ENCODE measurements around the gene CDH24. TPM values are rescaled to one million over a fixed set of nuclear protein-coding genes. Genes with fewer than 3 reads are reported as not detected.

Gene CDH24
- total RNA-seq, 1 donor from 2014 or later, result 9.4 TPM

DNA sequence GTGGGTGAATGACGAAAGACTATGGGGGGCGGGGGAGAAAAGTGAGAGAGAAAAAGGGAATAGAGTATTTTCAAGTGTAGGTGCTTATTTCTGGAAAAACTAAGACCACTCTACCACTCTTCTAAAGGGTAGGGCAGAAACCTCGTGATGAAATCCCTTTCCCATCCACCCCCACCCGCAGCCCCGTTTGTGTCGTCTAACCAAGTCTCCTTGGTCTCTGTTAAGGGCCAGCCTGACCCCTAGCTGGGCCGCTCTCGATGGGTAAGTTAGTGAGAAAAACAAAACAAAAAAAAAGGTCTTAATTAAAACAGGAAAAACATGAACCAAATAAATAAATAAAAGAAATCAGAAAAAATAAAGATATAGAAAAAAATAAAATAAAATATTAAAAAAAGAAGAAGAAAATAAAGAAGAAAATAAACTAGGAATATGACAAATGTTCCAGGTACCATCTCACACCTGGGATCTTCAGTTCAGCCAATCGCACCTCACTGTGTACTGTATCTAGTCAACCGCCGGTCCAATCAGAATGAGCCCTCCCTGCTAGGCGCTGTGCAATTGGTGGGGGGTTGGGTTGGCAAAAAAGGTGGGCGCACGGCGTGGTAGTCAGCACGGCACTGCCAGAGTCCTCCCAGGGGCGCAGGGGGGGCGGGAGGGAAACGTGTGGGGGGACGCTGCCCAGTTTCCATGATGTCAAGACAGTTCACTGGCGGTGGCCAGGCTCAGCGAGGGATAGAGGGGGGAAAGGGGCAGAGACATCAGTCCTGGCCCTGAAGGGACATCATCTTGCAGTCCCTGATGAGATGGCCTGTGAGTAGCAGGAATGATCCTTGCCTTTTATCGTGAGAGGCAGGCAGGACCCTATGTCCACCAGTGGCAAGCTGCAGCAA, 9.8 kb upstream of the CDH24 start:
- DNase-seq (ENCODE audit: low spot score in 2 of 2), result peak in 1 of 2 donors; percentile 3
- FAIRE-seq, result no peak

DNA sequence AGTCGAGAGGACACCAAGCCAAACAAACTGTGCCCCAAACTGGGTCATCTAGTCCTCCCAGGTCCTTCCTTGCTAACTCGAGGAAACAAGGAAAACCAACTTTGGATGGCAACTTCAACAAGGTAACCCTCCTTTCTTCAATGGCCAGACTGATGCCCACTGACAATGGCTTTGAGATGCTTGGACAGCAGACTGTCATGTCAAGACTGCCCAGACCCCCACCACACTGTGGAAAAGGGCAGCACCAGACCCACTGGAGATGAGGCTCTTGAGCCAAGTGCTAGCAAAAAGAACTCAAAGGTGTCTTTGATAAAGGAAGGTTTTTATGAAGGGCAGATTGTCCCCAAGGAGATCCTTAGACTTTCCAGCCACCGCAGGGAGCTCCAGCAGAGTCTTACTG, 9.0 kb upstream of the CDH24 start:
- peak in 1 of 2 donors; percentile 2 for DNase-seq (ENCODE audit: low spot score in 2 of 2)
- FAIRE-seq, result no peak

DNA sequence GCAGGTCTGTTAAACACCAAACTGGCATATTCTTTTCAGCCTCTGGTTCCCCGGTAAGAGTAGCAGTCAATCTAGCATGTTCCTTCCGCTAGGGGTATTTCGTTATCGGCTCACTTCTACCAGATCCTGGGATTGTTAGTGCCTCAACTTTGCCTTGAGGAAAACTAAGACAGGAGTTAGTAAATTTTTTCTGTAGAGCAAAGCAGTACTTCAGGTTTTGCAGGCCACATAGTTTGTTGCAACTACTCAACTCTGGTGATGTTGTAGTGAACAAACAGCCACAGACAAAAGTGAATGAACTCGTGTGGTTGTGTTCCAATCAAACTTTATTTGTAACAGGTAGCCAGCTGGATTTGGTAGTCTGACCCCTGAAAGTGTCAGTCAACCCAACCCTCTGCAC, 6.3 kb upstream of the CDH24 start:
- DNase-seq (ENCODE audit: low spot score in 2 of 2) (no peak), FAIRE-seq (no peak)

DNA sequence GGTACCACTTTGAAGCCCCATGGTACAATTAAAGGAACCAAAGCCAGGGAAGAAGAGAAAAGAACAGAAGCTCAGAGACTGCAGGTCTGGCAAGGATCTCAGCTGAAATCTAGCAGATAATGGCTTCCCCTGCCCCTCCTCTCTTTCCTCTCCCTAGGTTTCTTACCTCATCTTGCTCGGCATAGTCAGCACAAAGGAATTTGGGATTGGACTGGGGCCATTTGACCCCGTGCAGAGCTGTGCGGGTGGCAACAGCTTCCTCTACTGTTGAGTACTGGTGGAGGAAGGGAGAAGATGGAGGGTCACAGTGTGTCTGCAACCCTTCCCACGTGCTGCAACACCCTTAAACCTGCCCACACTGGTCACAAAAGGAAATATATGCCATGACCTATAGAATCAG, 4.7 kb upstream of the CDH24 start:
- FAIRE-seq, result no peak
- DNase-seq (ENCODE audit: low spot score in 2 of 2), result peak in 1 of 2 donors; percentile 6

DNA sequence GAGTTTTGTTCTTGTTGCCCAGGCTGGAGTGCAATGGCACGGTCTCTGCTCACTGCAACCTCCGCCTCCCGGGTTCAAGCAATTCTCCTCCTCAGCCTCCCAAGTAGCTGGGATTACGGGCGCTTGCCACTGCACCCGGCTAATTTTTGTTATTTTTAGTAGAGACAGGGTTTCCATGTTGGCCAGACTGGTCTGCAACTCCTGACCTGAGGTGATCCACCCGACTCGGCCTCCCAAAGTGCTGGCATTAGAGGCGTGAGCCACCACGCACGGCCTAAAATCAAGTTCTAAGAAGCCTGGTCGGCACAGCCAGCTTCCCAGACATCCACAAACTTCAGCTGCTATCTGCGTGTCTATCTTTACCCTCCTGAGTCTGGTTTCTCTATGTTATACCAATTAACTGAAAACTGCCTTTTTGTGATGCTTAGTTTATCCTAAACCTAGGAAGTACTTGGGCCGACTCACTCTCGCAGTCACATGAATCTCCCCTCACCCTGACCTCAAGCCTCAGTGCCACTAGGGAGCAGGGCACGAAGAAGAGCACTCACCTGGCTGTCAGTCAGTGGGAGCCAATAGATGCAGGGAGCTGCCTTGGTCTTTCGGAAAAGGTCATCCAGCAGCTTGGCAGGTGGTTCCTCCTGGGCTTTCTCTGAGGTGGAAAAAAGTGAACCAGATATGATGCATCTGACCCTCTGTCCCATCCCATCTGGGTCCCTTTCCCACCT, 3.4 kb upstream of the CDH24 start:
- DNase-seq (ENCODE audit: low spot score in 2 of 2) (peak in 1 of 2 donors; percentile 5), FAIRE-seq (no peak)

DNA sequence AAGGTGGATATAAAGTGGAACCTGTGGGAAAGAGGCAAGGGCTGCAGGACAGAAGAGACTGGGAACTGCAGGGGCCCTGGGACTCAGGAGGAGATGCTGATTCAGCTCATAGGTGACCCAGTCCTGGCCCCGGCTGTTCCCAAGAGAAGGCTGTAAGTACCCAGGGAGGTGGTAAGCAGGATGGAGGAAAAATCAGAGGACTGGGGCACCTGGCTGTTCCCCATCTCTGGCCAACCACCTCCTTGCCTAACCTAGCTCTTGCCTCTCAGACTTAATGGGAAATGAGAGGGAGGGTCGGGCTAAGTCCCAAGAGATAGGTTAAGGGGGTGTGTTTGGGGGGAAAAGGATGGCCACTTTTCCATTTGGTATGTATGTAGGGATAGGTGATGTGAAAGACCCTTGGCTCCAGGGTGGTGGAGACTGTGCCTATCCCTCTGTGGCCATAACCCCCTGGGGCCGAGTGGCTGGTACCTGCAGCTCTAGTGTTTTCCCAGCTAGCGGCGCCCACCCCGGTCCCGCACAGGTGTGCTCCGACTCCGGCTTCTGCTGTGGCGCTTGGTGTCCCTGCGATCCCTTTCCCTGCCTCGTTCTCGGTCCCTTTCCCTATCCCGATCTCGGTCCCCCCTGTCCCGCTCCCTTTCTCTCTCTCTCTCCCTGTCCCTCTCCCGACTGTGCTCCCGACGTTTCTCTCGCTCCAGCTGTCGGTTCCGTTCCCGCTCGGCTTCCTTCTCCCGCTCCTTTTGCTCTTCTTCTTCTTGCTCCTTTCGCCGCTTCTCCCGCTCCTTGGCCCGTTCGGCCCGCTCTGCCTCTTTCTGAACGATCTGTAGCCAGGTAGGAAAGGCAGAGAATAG, 1.6 kb upstream of the CDH24 start:
- DNase-seq (ENCODE audit: low spot score in 2 of 2) (no peak), FAIRE-seq (no peak)

DNA sequence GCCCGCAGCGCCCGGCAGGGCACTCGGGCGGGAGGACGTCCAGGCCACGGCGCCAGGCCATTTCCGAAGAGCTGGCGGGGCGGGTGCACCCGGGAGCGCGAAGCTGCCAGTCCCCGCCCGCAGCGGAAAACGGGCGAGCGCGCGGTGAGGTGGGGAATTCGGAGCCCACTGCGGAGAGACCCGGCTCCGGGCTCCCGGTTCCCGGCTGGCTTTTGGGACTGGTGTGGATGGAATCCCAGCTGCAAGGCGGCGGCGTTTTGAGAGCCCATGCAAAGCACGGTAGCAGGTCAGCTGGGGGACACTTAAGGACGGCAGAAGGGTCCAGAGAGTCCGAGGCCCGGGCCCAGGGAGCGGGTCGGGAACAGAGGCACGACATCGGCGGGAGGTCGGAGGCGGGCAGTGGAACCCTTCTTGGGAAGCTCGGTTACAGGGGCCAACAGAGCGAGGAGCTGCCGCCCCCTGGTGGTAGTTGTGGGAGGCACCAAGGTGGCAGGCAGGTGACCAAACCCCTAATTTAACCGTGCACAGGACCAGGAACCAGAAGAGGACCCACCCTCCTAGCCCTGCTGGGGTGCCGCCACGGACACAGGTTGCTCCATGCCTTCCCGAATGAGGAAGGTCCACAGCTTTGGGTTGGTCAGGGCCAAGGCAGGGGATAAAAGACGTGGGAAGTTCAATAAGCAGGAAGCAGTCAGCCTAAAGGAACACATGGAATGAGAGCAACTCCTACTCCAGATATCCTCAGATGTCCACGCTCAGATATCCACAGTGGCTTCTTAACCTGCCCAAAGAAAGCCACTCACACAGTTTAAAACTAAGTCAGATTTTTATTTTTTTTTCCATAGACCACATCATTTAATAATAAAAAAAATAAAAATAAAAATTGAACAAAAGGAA, 685 bp upstream of the CDH24 start:
- FAIRE-seq (no peak), DNase-seq (ENCODE audit: low spot score in 2 of 2) (peak; percentile 92)

DNA sequence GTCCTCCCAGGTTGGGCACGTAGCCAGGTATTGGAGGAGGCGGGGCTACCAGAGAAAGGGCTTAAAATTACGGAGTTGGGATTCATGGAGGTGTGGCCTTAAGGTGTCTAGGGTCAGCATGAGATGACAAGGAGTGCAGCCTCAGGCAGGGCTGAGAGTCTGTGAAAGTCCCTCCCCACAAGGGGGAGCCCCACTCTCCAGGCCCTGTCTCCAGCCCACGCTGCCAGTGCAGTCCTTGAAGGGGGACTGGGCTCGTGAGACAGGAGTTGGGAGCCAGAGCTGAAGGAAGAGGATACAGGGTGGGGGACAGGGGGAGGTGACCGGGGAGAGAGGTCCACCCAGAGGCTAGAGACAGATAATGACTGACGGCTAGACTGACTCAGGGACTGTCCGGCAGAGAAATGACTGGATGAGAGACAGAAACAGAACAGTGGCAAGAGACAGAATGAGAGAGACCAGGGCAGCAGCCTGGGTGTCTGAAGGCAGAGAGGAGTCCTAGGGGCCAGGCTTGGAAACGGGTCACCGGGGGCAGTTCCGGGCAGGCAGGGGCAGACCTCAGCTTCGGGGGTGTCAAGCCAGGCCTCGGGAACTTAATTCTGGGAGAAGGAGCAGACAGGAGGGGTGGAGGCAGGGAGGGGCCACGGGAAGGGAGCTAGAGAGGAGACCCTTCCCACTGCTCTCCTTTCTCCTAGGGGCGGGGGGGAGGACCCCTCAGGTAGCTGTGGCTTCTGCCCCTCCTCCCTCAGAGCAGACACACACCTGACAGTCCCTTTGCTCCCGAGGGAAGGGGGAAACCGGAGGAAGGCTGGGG, 970 bp downstream of the CDH24 start:
- no peak for FAIRE-seq

DNA sequence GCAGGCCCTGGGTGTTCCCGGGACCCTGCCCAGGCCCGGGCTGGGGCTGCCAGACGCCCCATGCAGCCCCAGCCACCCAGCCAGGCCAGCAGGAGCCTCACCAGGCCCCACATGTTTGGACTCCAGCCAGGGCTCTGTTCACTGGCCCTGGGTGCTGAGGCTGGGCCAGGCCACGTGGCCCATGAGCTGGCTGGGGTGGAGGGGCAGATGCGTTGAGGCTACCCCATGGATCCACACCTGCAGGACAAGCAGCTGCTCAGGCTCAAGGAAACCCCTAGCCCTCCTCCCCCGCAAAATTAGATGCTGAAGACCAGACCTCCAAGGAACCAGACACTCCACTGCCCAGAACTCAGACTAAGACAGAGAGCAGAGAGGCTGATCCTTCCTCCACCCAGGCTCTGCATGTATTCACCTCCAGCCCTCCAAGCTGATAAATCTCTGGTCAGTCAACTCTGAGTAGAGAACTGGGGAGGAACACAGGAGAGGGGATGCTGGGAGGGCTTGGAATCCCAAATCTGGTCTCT, 1.6 kb downstream of the CDH24 start:
- FAIRE-seq (no peak), DNase-seq (ENCODE audit: low spot score in 2 of 2) (peak in 1 of 2 donors; percentile 67)

More for the DNA sequence above, 970 bp downstream of the CDH24 start:
- peak; percentile 75 to 81 for DNase-seq (ENCODE audit: low spot score in 2 of 2)

DNA sequence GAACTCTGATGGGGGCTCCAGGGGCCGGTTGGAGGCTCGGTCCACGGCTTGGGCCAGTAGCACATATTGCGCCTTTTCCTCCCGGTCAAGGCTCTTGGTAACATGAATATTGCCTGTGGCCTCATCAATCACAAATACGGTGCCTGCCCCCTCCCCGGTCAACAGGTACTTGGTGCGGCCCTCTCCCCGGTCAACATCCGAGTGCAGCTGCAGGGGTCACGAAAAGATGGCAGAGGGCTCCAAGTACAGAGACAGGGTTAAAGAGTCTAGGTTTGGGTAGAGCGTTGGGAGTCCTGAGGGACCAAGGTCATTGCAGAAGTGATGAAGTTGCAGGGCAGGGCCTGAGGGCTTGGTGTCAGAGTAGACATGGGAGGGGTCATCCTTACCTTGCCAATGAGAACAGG, 2.2 kb downstream of the CDH24 start:
- no peak for DNase-seq (ENCODE audit: low spot score in 2 of 2)
- no peak for FAIRE-seq

DNA sequence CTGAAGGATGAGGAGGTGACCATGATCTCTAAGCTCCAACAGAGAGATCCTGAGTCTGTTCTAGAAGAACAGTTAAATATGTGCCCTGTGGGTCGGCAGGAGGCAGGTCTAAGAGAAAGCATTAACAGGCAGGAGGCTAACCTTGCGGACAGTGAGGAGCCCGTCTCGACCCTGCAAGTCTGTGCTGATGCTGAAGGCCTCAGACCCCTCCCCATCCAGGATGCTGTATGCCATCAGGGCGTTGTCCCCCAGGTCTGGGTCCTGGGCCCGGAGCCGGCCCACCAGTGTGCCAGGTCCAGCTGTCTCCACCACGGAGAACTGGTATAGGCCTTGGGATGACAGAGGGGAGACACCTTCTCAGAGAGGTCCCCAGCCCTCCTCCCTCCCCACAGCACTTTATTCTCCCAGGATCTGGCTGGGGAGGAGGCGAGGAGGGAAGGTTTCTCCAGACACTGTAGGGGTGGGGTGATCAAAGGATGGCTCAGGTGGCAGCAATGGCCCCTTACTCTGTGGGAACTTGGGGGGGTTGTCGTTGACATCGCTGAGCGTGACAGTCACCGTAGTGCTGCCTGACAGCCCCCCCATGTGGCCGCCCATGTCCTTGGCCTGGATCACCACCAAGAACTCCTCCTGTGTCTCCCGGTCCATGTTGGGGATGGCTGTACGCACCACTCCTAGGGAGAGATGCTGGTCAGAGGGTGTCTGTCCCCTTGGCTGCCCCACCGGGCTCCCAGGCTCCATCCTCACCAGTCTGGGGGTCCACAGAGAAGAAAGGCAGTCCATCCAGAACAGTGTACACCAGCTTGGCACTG, 3.1 kb downstream of the CDH24 start:
- DNase-seq (ENCODE audit: low spot score in 2 of 2) (no peak), FAIRE-seq (no peak)

DNA sequence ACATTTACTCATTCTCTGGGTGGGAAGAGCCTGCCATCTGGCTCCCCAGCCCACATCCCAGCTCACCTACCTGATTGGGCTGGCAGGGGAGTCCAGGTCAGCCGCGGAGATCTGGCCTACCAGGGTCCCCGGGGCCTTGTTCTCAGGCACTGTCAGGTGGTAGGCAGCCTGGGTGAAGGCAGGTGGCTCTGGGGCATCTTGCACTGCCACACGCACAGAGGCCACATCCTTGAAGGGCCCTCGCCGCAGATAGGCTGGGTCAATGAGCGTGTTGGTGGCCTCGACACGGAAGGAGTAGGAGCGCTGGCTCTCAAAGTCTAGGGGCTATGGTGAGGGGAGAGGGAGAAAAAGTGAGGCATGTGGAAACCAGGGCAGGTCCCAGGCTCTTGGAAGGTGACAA, 3.9 kb downstream of the CDH24 start:
- no peak for FAIRE-seq

DNA sequence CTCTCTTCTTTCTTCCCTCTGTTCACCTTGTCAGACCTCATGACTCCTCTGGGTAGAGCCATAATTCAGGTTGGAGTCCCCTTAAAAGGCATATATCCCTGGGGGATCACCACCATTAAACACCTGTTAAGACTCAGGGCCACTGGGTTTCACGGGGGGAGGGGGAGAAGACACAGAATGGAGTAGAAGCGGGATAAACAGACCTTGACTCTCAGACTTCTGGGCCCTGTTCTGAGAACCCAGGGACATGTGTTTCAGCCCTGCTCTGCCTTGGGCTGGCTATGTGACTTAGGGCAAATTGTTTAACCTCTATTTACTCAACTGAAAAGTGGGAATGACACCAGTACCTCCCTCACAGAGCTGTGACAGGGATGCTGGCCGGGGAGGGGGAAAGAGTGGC, 4.6 kb downstream of the CDH24 start:
- FAIRE-seq (no peak), DNase-seq (ENCODE audit: low spot score in 2 of 2) (no peak)

More for the DNA sequence above, 3.9 kb downstream of the CDH24 start:
- no peak for DNase-seq (ENCODE audit: low spot score in 2 of 2)

DNA sequence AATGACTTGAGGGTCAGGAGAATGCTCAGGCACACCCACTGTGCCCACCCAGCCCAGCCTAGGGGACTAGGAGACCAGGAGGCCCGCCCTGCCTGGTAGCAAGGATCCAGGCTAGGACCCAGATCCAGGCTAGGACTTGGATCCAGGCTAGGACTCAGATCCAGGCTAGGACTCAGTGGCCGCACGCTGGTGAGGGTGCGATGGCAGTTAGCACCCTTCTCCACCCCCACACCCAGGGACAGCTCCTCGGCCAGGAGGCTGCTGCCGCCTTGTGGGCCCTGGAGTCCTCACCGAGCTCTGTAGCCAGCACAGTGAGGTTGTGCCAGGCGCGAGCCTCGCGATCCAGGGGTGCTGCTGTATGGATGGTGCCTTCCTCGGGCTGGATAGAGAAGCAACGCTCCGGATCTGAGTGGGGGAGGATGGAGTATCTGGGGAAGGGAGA, 5.1 kb downstream of the CDH24 start:
- DNase-seq (ENCODE audit: low spot score in 2 of 2) (peak in 1 of 2 donors; percentile 55), FAIRE-seq (no peak)

DNA sequence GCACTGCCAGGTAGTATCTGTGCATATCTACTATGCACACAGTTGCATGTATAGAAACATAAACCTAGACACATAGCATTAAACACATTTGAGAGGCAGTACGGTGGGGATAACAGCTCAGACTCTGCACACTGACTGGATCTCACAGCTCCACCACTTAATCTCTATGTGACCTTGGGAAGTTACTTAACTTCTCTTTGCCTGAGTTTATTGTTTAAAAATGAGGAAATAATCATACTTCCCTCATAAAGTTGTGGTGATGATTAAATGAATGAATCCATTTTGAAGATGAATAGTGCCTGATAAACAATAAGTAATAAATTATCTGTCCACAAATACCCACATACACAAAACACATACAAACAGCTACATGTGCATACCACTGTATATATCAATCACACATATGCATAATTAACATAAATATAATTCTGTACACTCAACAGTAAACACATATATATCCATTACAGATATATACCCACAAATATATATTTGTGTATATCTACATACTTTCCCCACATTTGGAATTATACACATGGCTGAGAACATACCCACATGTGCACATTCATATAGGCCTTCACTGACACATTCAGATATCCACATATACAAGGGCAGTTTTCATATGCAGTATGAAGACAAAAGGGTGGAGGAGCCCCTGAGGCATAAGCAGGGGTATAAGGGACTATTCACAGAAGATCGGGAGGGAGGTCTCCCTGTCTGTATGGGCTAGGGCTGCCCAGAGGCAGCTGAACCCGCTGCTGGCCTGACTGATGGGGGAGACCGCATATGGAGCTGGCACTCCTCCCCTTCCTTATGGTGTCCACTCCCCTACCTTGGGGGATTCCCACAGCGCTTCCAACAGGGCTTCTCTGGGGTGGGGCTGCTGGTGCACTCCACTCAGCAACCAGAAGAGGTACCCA, 5.9 kb downstream of the CDH24 start:
- FAIRE-seq (no peak), DNase-seq (ENCODE audit: low spot score in 2 of 2) (no peak)

DNA sequence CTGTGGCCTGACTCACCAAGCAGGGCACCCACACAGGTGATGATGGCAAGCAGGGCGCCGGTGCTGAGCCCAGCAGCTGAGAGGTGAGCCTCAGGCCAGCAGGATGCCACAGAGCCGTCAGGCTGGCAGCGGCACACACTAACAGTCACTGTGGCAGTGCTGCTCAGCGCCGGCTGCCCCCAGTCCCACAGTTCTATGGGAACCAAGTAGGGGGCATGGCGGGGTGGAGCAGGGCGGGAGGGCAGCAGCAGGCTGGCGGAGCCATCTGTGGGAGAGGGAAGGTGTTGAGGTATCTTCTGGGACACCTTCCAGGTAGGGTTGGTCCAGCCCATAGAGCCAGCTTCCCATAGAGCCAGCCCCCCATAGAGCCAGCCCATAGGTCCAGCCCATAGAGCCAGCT, 8.3 kb downstream of the CDH24 start:
- no peak for FAIRE-seq
- no peak for DNase-seq (ENCODE audit: low spot score in 2 of 2)
